ENCODE measurements around the gene PPP6R1. TPM values are rescaled to one million over a fixed set of nuclear protein-coding genes. Genes with fewer than 3 reads are reported as not detected.
A peak's percentile ranks its signal among the peaks of the same experiment; 100 is the strongest.

Gene PPP6R1
- total and polyA plus RNA-seq, 5 experiments from 2014 or later, result 57.3 to 168 (median 131) TPM

DNA sequence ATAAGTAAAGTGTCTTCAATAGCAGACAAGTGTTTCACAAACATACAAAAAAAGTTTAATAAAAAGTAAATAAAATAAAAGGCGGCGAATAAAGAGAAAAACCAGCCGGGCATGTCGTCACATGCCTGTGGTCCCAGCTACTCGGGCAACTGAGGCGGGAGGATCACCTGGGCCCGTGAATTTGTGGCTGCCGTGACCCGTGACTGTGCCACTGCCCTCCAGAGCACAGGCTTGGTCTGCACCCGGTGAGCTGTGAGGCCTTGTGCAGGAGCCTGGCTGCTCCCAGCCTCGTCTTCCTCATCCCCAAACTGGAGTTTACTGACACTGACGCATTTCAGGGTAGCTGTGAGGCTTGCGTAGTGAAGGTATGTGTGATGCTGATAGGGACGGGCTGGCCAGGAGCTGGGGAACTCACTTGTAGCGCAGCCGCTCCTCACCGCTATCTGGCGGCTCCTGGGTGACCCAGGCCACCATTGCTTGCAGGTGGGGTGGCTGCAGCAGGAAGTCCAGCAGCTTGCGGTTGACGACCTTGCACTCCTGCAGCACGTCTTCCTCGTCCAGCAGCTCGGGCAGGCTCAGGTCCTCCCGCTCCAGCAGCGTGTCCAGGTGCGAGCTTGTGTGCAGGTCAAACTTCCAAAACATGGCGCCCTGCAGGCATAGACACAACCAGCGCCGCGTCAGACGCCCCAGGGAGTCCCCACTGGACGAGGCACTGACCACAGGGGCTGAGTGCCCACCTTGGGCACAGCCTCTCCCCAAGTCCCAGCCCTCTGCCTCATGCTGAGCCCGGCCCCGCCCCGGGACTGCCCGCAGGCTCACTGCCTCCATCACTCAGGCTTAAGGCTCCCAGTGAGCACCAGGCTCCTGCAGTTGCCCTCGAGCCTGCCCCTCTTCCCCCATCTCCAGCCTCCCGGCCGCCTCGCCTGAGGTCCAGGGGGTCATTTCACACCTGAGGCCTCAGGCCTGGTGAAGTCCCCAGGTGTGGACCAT lies 12.1 kb downstream of the PPP6R1 start:
- no peak for DNase-seq
- Mint-ChIP-seq H3K27me3 (no peaks in the 10 kb centered on the region), H3K9me3 (no peaks in the 10 kb centered on the region), H3K4me1 (peaks cover 27 to 51% (median 42%) of the 10 kb centered on the region in 4 donors), H3K36me3 (peaks cover 0 to 63% (median 5%) of the 10 kb centered on the region in 3 donors), H3K4me3 (no peak overlapping the region), H3K27ac (peak overlapping the region in 1 of 10 donors; percentile 24)
- POLR2A ChIA-PET, result interaction anchor here (0.7 to 3.0 kb wide), 2 partner anchors 8 to 19 kb away, joined by 6 to 9 read pairs; no protein-coding TSS in a partner anchor
- no peak for ATAC-seq

- Mint-ChIP-seq H3K9me3 (no peaks in the 10 kb centered on the region), H3K27me3 (no peaks in the 10 kb centered on the region), H3K4me1 (peaks cover 17 to 39% (median 28%) of the 10 kb centered on the region in 4 donors), H3K4me3 (no peak overlapping the region), H3K36me3 (peaks cover 0 to 67% (median 7%) of the 10 kb centered on the region in 3 donors), H3K27ac (peak overlapping the region in 1 of 10 donors; percentile 75)
- ATAC-seq (no peak), DNase-seq (no peak)
- POLR2A ChIA-PET, result interaction anchor here (0.6 to 3.0 kb wide), 2 partner anchors 9 to 246 kb away, joined by 3 to 9 read pairs; no protein-coding TSS in a partner anchor
Observed at GRCh38 chr19:55245236-55245904, 13.4 kb downstream of the PPP6R1 start.

- Mint-ChIP-seq H3K9me3 (no peaks in the 10 kb centered on the region), H3K27ac (peak overlapping the region in 2 of 10 donors; percentile 31 to 47), H3K27me3 (no peaks in the 10 kb centered on the region), H3K4me1 (peaks cover 16 to 30% (median 23%) of the 10 kb centered on the region in 4 donors), H3K36me3 (peaks cover 0 to 73% (median 7%) of the 10 kb centered on the region in 3 donors), H3K4me3 (peak overlapping the region in 1 of 10 donors; percentile 38)
- no peak for DNase-seq
- ATAC-seq, result no peak
- POLR2A ChIA-PET, result interaction anchor here (0.7 to 3.0 kb wide), 2 partner anchors 11 to 34 kb away, joined by 3 to 9 read pairs; no protein-coding TSS in a partner anchor
Observed at GRCh38 chr19:55244004-55244680, 14.7 kb downstream of the PPP6R1 start.

DNA sequence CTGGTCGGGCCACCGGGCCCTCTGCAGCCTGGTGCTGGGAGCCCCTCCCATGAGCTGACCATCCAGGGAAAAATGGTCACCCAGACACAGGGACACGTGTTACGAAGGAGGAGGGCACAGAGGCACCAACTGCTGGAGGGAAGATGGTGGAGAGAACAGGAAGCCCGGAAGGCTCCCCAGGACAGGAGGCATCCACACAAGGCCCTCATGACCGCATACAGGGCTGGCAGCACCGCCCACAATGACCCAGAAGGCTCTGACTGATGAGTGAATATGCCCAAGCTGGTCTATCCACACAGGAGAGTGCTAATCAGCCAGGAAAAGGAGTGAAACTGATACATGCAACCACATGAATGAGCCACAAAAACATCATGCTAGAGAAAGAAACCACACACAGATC lies 16.3 kb downstream of the PPP6R1 start:
- no peak for ATAC-seq
- POLR2A ChIA-PET, result interaction anchor here (0.6 to 3.6 kb wide), 3 partner anchors 12 to 103 kb away, joined by 6 to 14 read pairs (median 7); no protein-coding TSS in a partner anchor
- Mint-ChIP-seq H3K36me3 (peaks cover 0 to 80% (median 9%) of the 10 kb centered on the region in 3 donors), H3K9me3 (no peaks in the 10 kb centered on the region), H3K27ac (peak overlapping the region in 2 of 10 donors; percentile 31 to 34), H3K4me3 (no peak overlapping the region), H3K4me1 (peaks cover 3 to 14% (median 9%) of the 10 kb centered on the region in 4 donors), H3K27me3 (no peaks in the 10 kb centered on the region)
- no peak for DNase-seq

- no peaks in the 10 kb centered on the region for H3K27me3 Mint-ChIP-seq
- DNase-seq (no peak), ATAC-seq (no peak)
- peaks cover 0 to 81% (median 13%) of the 10 kb centered on the region in 3 donors for H3K36me3 Mint-ChIP-seq
- POLR2A ChIA-PET, result interaction anchor here (0.9 to 3.6 kb wide), 2 partner anchors 8 to 13 kb away, joined by 3 to 14 read pairs; no protein-coding TSS in a partner anchor
- no peaks in the 10 kb centered on the region for H3K9me3 Mint-ChIP-seq
- peak overlapping the region in 1 of 10 donors; percentile 7 for H3K27ac Mint-ChIP-seq
- peaks cover 1 to 11% (median 9%) of the 10 kb centered on the region in 4 donors for H3K4me1 Mint-ChIP-seq
- no peak overlapping the region for H3K4me3 Mint-ChIP-seq
Observed at GRCh38 chr19:55241935-55242464, 16.8 kb downstream of the PPP6R1 start.

DNA sequence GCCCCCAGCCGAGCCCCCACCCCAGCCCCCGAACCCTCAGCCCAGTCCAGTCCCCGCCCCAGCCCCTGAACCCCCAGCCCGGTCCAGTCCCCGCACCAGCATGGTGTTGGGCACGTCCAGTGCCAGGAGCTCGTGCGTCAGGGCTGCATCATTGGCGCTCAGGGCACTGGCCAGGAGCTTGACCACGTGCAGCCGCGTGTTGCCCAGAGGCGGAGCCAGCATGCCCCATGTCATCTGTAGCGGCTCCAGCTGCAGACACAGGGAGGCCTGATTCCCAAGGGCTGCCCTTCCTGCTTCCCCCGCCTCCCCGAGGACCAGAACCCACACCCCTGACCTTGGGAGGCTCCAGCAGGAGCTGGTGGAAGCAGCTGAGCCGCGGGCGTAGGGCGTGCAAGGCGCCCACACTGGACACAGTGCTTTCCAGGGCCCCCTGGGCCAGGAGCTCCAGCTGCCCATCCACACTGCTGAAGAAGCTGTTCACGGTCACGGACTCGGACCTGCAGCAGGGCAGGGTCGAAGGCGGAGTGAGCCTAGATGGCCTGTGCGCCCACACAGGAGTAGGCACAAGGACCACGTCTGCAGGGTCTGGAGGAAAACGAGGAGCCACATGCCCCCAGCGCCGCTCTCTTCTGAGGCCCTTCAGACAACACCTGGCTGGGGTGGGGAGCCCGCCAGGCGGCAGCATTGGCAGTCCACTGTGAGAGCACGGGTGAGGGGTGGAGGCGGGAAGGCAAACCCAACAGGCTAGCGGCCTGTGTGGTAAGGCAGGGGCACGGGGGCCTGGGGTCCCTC lies 17.5 kb downstream of the PPP6R1 start:
- Mint-ChIP-seq H3K27me3 (no peaks in the 10 kb centered on the region), H3K4me1 (peaks cover 0 to 11% (median 6%) of the 10 kb centered on the region in 4 donors), H3K36me3 (peaks cover 0 to 84% (median 16%) of the 10 kb centered on the region in 3 donors), H3K27ac (no peak overlapping the region), H3K4me3 (no peak overlapping the region), H3K9me3 (no peaks in the 10 kb centered on the region)
- POLR2A ChIA-PET, result interaction anchor here (0.9 to 3.6 kb wide), 2 partner anchors 8 to 13 kb away, joined by 3 to 14 read pairs; no protein-coding TSS in a partner anchor
- DNase-seq, result peak in 1 of 10 donors; percentile 58
- ATAC-seq, result no peak

- peaks cover 0 to 84% (median 20%) of the 10 kb centered on the region in 3 donors for H3K36me3 Mint-ChIP-seq
- POLR2A ChIA-PET, result interaction anchor here (0.6 to 3.6 kb wide), 5 partner anchors 14 to 40 kb away, joined by 3 to 14 read pairs (median 4); partner anchors contain the start of genes HSPBP1 and PPP6R1
Observed at GRCh38 chr19:55240713-55241020, 18.1 kb downstream of the PPP6R1 start.

DNA sequence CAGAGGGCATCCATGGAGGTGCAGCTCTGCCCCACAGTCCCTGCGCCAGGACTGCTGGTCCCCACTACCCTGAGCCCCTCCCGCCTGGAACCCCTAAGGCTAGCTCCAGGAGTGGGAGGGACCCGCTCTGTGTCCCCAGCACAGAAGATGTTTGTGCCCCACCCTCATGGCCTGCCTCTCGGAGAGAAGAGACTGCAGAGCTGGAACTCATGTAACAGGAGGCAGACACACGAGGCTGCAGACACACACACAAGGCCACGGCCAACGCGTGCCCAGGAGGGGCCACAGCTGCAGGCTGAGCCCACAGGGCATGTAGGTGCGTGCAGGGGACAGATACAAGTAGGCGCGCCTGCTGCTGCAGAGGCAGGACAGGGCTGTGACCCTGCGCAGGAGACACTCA lies 19.8 kb downstream of the PPP6R1 start:
- Mint-ChIP-seq H3K4me3 (no peak overlapping the region), H3K27ac (no peak overlapping the region), H3K27me3 (no peaks in the 10 kb centered on the region), H3K9me3 (no peaks in the 10 kb centered on the region), H3K36me3 (peaks cover 11 to 84% (median 23%) of the 10 kb centered on the region in 3 donors), H3K4me1 (peaks cover 0 to 13% (median 7%) of the 10 kb centered on the region in 4 donors)
- POLR2A ChIA-PET, result interaction anchor here (2.5 kb wide), 1 partner anchor 20 kb away, joined by 9 read pairs; the partner anchor contains the start of gene PPP6R1
- DNase-seq (peak in 1 of 10 donors; percentile 57), ATAC-seq (no peak)

More at GRCh38 chr19:55240713-55241020, 18.1 kb downstream of the PPP6R1 start:
- no peak for DNase-seq
- Mint-ChIP-seq H3K4me3 (no peak overlapping the region), H3K27ac (peak overlapping the region in 1 of 10 donors; percentile 54), H3K4me1 (peaks cover 0 to 7% (median 6%) of the 10 kb centered on the region in 4 donors), H3K9me3 (no peaks in the 10 kb centered on the region), H3K27me3 (no peaks in the 10 kb centered on the region)
- no peak for ATAC-seq

DNA sequence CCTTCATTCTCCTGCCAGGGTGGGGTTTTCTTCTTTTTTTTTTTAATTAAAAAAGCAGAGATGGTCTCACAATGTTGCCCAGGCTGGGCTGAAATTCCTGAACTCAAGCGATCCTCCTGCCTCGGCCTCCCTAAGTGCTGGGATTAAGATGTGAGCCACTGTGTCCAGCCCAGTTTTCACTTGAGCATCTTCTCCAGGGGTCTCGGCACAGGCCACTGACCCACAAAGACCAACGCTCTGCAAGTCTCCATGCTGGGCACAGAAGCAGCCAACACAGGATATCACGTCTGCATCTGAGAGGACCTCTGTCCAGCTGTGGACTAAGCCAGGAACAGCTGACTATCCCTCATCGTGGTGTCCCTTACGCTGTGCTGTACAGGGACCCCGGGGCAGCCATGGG lies 20.8 kb downstream of the PPP6R1 start:
- Mint-ChIP-seq H3K4me1 (peaks cover 0 to 13% (median 7%) of the 10 kb centered on the region in 4 donors), H3K36me3 (peaks cover 11 to 84% (median 20%) of the 10 kb centered on the region in 3 donors), H3K9me3 (no peaks in the 10 kb centered on the region), H3K4me3 (no peak overlapping the region), H3K27ac (no peak overlapping the region), H3K27me3 (no peaks in the 10 kb centered on the region)
- DNase-seq (no peak), ATAC-seq (no peak)
- POLR2A ChIA-PET, result no interaction called here

DNA sequence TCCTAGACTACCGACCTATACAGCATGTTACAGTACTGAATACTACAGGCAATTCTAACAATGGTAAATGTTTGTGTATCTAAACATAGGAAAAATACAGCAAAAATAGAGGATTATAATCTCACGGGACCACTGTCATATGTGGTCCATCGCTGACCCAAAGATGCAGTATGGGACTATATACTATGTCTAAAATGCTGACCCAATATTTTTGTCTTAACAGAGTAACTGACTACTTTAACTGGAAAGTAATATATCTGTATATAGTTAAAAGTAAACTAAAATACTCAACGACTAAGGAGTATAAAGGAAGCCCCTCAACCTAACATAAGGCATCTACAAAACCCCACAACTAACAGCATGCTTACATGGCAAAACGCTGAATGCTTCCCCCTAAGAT lies 25.8 kb downstream of the PPP6R1 start:
- no peaks in the 10 kb centered on the region for H3K27me3 Mint-ChIP-seq
- H3K9me3 Mint-ChIP-seq, result no peaks in the 10 kb centered on the region
- no peak for DNase-seq
- peak overlapping the region in 1 of 10 donors; percentile 61 for H3K27ac Mint-ChIP-seq
- H3K4me1 Mint-ChIP-seq, result peaks cover 0 to 10% (median 5%) of the 10 kb centered on the region in 4 donors
- POLR2A ChIA-PET, result no interaction called here
- no peak overlapping the region for H3K4me3 Mint-ChIP-seq
- H3K36me3 Mint-ChIP-seq, result peaks cover 11 to 77% (median 18%) of the 10 kb centered on the region in 3 donors
- no peak for ATAC-seq

DNA sequence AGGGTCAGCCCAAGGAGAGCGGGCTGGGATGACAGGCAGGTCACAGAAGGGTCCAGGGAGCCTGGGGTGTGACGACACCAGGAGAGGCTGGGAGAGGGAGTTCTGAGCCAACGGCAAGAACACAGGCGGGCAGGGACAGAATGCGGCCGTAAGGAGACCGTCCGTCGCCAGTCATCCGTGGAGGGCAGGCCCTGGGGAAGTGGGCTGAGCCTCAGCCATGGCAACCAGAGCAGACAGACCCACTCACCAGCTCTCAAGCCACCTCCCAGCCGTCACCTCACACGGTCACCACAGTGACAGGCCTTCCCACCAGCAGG lies 26.6 kb downstream of the PPP6R1 start:
- Mint-ChIP-seq H3K27me3 (no peaks in the 10 kb centered on the region), H3K4me1 (peaks cover 0 to 10% (median 5%) of the 10 kb centered on the region in 4 donors), H3K4me3 (no peak overlapping the region), H3K9me3 (no peaks in the 10 kb centered on the region), H3K36me3 (peaks cover 11 to 75% (median 14%) of the 10 kb centered on the region in 3 donors), H3K27ac (no peak overlapping the region)
- ATAC-seq (no peak), DNase-seq (no peak)
- POLR2A ChIA-PET, result no interaction called here

Measured in naive thymus-derived CD8-positive, alpha-beta T cell (primary cell).